GM18873 (cell line): Measurements from ENCODE around the gene ADD1.
"Not testable (repeated sequence)": the region's sequence is repeated elsewhere in the genome, so short reads cannot be mapped to it uniquely, and the experiment has no call there.

Experiments
- ATAC-seq: cut with Tn5 transposase; IDR thresholded peaks from one replicate; pipeline ENCODE4 v1.9.1; 2021; ENCODE audit warnings: mild to moderate bottlenecking, moderate library complexity, moderate number of reproducible peaks; ENCODE audit not compliant: unreplicated experiment, low FRiP score

ADD1 gene

GRCh38 chr4:2931512-2932301, 88.1 kb downstream of the ADD1 start:
- ATAC-seq, result no peak

- no peak for ATAC-seq
Measured at GRCh38 chr4:2932321-2932950, 88.8 kb downstream of the ADD1 start.

- ATAC-seq, result no peak
Measured at GRCh38 chr4:2932951-2933565, 89.4 kb downstream of the ADD1 start.

GRCh38 chr4:2933566-2934076, 90.0 kb downstream of the ADD1 start:
- ATAC-seq, result no peak

DNA sequence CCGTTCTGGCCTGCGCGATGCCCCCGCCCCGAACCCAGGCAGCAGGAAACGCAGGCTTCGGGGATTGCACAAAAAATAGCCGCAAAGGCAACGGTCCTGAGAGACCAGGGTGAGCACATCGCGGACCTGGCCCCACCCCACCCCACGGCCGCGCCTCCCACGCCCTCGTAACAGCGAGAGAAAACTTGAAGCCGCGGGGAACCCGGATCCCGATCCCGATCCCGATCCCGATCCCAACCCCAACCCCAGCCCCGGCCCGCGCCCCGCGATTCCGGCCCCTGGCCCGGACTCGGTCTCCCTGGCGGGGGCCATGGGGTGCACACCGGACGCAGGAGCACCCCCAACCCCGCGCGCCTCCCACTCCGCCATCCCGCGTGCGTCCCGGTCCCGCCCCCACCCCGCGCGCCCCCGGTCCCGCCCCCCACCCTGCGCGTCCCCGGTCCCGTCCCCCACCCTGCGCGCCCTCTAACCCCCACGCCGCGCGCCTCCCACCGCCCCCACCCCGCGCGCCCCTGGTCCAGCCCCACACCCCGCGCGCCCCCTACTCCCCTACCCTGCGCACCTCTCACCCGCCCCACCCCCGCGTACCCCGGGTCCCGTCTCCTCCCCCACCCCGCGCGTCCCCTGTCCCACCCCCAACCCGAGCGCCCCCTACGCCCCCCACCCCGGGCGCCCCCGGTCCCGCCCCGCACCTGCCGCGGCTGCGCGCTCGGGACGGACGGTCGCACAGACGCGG, 90.6 kb downstream of the ADD1 start:
- ATAC-seq, result no peak

- ATAC-seq, result no peak
Measured at GRCh38 chr4:2934813-2935761, 91.4 kb downstream of the ADD1 start.

DNA sequence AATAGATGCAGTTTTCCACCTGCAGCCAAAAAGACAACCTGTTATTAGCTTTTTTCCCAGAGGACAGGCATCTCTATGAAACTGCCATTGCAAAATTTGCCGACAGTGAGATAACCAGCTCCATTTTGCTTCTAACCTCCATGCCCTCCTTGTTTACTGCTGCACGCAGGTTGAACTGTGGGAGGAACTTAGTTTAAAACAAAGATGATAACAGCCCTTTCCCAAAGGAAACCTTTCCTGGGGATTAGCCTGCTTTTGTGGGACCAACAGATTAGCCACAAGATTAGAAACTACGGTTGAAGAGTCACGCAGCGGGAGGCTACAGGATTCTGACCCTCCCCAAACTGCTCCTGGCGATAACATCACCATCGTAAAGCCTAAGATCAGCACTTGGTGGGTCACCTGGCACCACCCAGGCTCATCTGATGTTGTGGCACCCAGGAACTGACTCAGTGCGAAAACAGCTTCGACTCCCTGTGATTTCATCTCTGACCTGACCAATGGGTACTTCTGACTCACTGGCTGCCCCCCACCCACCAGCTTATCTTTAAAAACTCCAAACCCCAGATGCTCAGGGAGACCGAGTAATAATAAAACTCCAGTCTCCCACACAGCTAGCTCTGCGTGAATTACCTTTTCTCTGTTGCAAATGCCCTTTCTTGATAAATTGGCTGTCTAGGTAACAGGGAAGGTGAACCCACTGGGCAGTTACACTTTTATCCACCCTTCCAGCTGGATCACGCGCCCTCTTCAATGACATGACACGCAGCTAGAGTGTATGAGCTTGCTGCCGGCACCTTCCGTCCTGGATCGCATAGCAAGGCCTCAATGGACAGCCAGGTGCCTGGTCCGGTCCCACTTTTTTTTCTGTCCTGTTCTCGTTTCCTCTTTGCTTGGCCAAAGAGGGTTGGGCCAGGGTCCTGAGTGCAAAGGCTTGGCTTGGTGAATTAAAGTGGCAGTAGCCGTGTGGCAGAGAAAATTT, 92.4 kb downstream of the ADD1 start:
- ATAC-seq, result no peak

GRCh38 chr4:2936773-2937145, 93.1 kb downstream of the ADD1 start:
- ATAC-seq, result no peak

DNA sequence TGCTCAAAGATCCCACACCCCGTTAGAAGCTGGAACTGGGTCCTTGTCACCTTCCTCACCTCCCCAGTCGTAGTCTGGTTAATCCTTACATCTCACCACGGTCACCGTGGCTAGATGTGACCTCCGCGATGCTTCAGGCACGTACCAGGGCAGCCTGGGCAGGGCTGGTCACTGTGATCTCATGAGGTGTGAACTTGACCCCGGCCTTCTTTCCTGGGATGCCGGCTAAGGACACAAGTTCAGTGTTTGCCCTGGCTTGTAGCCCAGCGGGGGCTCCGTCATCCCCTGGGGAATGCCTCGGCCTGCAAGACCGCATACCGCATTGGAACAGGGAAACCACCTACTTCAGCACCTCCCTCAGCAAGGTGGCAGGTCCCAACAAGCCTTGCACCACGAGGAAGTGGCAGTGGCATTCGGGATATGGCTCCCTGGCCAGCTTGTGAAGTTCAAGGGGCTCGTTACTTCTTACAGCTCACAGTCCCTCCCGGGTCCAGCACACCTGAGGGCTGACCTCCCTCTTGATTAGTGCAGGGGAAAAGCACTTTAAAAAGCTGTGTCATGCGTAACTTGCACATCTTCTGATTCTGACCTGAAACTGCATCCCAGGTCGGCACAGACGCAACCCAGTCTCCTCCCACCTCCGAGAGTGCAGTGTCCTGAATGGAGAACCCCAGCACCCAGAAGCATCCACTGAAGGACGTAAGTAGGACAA, 93.7 kb downstream of the ADD1 start:
- ATAC-seq, result no peak

DNA sequence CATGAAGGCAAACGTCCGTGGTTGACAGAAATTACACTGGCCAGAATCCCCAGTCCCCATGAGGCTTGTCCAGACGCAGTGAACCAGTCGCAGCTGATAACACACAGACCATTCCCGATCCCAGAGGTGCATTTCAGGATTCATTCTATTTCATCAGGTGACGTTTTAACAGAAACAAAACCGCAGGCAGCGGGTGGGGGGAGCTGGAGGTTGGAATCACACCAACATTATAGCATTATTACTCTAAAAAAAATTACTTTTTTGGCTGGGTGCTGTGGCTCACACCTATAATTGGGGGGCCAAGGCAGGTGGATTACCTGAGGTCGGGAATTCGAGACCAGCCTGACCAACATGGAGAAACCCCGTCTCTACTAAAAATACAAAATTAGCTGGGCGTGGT, 94.3 kb downstream of the ADD1 start:
- no peak for ATAC-seq

GRCh38 chr4:2938411-2938810, 94.8 kb downstream of the ADD1 start:
- ATAC-seq, result not testable (repeated sequence)

GRCh38 chr4:2938906-2939305, 95.3 kb downstream of the ADD1 start:
- ATAC-seq, result no peak

- ATAC-seq, result no peak
Measured at GRCh38 chr4:2939383-2940243, 96.0 kb downstream of the ADD1 start.

DNA sequence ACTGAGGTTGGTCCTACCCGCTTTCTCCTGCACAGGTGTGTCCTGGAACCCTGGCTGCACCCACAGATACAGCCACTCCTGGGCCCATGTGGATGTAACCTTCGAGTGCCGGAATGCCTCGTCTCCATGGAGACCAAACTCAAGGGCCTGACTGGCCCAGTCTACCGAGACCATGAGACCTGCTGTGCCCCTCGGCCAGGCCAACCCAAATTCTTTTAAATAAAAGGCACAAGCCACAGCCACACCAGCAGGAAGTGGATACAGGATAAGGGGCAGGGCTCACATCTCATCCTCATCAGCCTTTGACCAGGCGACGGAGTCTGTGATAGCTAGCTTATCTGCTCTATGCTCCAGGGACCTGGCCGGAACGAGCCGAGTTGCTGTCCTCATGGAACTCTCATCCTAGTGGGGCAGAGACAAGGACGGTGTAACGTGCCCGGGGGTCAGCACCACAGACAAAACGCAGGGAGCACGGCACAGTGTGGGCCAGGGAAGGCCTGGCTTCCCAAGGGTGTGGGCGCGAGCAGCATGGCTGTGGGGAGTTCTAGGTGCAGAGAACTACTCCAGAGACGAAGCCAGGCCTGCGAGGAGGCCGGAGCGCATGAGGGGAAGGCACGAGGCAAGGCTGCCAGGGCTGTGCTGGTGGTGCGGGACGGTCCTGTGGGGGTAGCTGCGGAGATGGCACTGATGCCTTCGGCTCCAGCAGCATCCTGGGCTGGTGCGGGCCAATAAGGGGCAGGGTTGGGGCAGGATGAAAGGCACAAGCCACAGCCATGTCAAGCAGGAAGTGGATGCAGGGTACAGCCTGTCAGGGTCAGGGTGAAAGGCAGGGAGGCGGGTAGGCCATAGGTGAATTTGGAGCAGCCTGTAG, 96.9 kb downstream of the ADD1 start:
- no peak for ATAC-seq

DNA sequence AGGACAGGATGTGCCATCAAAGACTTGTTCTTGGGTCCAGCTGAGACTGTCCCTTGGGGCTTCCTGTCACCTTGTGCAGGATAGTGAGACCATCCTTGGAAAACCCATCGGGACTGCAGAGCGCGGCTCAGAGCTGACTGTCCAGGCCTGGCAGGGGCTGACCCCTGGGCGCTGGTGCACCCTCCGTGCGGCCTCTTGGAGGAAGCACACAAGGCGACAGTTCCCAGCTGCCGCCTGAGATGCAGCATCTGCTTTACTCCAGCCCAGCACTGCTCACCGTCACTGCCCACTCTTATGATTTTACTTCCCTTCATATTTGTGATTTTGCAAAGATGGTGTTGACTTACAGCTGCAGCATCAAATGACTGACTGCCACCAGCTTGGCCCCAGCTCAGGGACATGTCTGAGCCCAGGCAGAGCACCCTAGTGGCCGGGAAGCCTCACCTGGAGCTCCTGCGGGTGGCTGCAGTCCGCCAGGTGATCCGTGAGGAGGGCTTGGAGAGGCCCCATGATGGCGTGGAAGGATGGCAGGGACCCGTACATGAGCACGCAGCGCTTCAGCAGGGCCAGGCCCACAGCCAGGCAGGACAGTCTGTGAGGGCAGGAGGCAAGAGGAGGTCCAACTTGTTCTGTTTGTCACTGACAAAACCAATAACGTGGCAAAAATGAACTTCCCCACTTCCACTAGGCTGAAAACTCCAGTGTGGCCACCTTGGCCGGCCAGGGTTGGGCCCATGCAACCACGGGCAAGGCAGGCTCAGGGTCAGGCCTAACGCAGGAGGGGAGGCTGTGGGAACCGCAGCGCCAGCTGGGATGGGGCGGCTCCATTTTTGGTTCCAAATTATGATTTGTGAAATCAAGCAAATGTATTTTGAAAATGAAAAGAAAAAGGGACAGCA, 97.7 kb downstream of the ADD1 start:
- no peak for ATAC-seq
